Left cardiac atrium (tissue), 4 donors: ENCODE measurements around the gene CTPS1. TPM values are rescaled to one million over a fixed set of nuclear protein-coding genes. Genes with fewer than 3 reads are reported as not detected.

Experiments
- ATAC-seq, 2 donors: fragments of 200-7000 bp; cut with Tn5 transposase; one replicate each; pipeline ENCODE4 v1.9.1; 2020; ENCODE audit warnings: mild to moderate bottlenecking in 2 of 2, moderate library complexity in 2 of 2
- DNase-seq: peaks from one replicate; pipeline ENCODE4 v3.0.0-alpha.2; 2020
- intact Hi-C, 2 donors: fragments of 100-400 bp; cut with DNase I; formaldehyde crosslinking; loops; one replicate each; pipeline versions ENCODE4 v1.14.1 to v1.15.1; 2022 to 2023
- total RNA-seq, 2 donors: library from RNA; stranded (reverse); fragmentation: NEBNext Ultra II Directional; extraction: Animal tissue kit (Norgen Biotek cat#: 25700); gene quantifications; one replicate each; pipeline ENCODE4 v1.2.1, GENCODE V29; 2021
- donor health status: DM: no; HTN: yes; CAD: no.
- donor health status: DM: no; HTN: yes; CAD: no; lungs with severe emphysema.
- donor health status: DM: yes; HTN: yes; CAD: no.
- donor health status: Dilated cardiomyopathy.

The CTPS1 gene
- total RNA-seq, 2 donors from 2014 or later = 10.3 to 18.3 TPM

GRCh38 chr1:40987439-40988276 is 8.2 kb downstream of the CTPS1 start:
- DNase-seq (no peak), ATAC-seq (peak in 1 of 2 donors; percentile 14)
- intact Hi-C loops = no loop called here

GRCh38 chr1:40988280-40988679 is 8.8 kb downstream of the CTPS1 start:
- intact Hi-C loops = no loop called here
- DNase-seq (no peak), ATAC-seq (no peak)

- intact Hi-C loops = no loop called here
- DNase-seq = no peak
- ATAC-seq = no peak
Measured at GRCh38 chr1:40989066-40989465, 9.6 kb downstream of the CTPS1 start.

GRCh38 chr1:40997096-40997495 is 17.6 kb downstream of the CTPS1 start:
- ATAC-seq (no peak), DNase-seq (no peak)
- intact Hi-C loops = no loop called here

GRCh38 chr1:40998668-40999067 is 19.2 kb downstream of the CTPS1 start:
- no peak for DNase-seq
- ATAC-seq = no peak
- intact Hi-C loops = no loop called here

GRCh38 chr1:41003127-41003639 is 23.7 kb downstream of the CTPS1 start:
- ATAC-seq (peak in 1 of 2 donors; percentile 5), DNase-seq (no peak)
- intact Hi-C loops = no loop called here

GRCh38 chr1:41003640-41004220 is 24.2 kb downstream of the CTPS1 start:
- ATAC-seq (peak; percentile 98), DNase-seq (peak; percentile 95)
- intact Hi-C loops = no loop called here

GRCh38 chr1:41005876-41006275 is 26.4 kb downstream of the CTPS1 start:
- intact Hi-C loops = no loop called here
- no peak for DNase-seq
- no peak for ATAC-seq

GRCh38 chr1:41006942-41007865 is 27.7 kb downstream of the CTPS1 start:
- DNase-seq (no peak), ATAC-seq (no peak)
- intact Hi-C loops = no loop called here

- DNase-seq (no peak), ATAC-seq (no peak)
- intact Hi-C loops = no loop called here
Measured at GRCh38 chr1:41009466-41009865, 30.0 kb downstream of the CTPS1 start.

- DNase-seq (no peak), ATAC-seq (no peak)
- intact Hi-C loops = no loop called here
Measured at GRCh38 chr1:41010345-41010744, 30.8 kb downstream of the CTPS1 start.

GRCh38 chr1:41013024-41013423 is 33.5 kb downstream of the CTPS1 start:
- ATAC-seq (no peak), DNase-seq (no peak)
- intact Hi-C loops = no loop called here

- DNase-seq (no peak), ATAC-seq (peak; percentile 42 to 56)
- intact Hi-C loops = no loop called here
Measured at GRCh38 chr1:41013796-41014195, 34.3 kb downstream of the CTPS1 start.

GRCh38 chr1:41014871-41015270 is 35.4 kb downstream of the CTPS1 start:
- intact Hi-C loops = no loop called here
- no peak for ATAC-seq
- DNase-seq = no peak

- intact Hi-C loops = no loop called here
- ATAC-seq (no peak), DNase-seq (no peak)
Measured at GRCh38 chr1:41015281-41015896, 35.9 kb downstream of the CTPS1 start.

- DNase-seq (no peak), ATAC-seq (peak in 1 of 2 donors; percentile 32)
- intact Hi-C loops = no loop called here
Measured at GRCh38 chr1:41015897-41016470, 36.5 kb downstream of the CTPS1 start.

- intact Hi-C loops = no loop called here
- DNase-seq = no peak
- no peak for ATAC-seq
Measured at GRCh38 chr1:41017141-41018017, 37.9 kb downstream of the CTPS1 start.

- intact Hi-C loops = no loop called here
- ATAC-seq (no peak), DNase-seq (no peak)
Measured at GRCh38 chr1:41018018-41018410, 38.5 kb downstream of the CTPS1 start.
